HS-5 (cell line): ENCODE measurements around the gene E2F2.
A peak's percentile ranks its signal among the peaks of the same experiment; 100 is the strongest.

Source experiments
- DNase-seq: peaks from one replicate; pipeline ENCODE4 v3.0.0-alpha.2; 2012; ENCODE audit warnings: low read depth

E2F2 gene

DNA sequence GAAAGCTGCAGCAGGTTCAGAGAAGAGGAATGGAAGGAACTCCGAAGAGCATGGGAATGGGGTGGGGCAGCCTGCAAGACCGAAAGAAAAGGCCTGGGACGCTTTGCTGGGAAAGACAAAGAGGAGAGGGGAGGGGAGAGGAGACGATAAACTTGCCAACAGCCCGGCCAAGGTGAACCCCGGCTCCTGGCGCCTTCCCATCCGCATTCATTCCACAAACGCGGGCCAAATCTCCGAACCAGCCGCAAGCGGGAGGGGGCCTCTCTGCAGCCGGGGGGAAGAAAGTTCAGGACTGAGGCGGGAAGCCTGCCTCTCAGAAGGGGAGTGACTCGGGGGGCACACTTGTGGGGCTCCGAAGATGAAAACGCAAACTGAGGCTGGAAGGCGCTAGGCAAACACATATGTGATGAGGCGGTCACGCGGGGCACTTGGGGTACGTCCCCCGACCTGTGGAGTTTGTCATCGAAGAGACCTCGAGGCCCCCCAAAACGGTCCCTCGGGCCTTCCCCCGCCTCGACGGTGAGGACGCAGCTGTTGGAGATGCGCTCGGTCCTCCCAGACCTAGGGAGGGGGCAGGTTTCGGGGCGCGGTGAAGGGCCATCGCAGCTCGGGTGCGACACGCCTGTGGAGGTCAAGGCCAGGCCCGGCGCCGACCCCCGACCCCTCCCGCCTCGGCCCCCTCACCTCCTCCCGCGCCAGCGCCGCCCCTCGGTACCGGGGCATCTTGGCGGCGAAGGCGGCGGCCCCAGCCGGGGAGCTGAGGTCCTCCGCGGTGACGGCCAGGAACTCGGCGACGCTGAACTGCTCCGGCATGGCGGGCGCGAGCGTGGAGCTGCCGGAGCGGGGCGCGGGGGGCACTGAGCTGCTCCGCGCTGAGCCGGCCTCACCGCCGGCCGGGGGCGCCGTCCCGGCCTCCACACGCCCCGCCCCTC is 47.4 kb downstream of the E2F2 start, which contains the start of gene ASAP3:
TSS of gene ASAP3 (minus strand) at position 859 of the 932 bp plus-strand sequence. CDS start at position 813, 46 bp downstream.
- DNase-seq = no peak

DNA sequence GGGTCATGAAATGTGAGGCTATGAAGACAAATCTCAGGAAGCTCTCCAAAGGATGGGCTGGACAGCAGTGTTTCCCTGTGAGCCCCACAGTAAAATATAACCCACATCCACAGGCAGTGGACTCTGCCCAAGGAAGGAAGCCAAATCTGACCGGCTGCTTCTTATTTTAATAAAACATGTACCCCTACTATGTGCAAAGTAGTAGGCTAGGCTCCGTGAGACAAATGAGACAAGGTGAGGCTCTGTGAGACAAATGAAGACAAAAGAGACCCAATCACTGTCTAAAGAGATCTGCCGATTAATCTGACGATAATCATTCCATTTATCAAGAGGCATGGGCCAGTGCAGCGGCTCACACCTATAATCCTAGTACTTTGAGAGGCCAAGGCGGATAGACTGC is 49.1 kb downstream of the E2F2 start:
- no peak for DNase-seq

DNA sequence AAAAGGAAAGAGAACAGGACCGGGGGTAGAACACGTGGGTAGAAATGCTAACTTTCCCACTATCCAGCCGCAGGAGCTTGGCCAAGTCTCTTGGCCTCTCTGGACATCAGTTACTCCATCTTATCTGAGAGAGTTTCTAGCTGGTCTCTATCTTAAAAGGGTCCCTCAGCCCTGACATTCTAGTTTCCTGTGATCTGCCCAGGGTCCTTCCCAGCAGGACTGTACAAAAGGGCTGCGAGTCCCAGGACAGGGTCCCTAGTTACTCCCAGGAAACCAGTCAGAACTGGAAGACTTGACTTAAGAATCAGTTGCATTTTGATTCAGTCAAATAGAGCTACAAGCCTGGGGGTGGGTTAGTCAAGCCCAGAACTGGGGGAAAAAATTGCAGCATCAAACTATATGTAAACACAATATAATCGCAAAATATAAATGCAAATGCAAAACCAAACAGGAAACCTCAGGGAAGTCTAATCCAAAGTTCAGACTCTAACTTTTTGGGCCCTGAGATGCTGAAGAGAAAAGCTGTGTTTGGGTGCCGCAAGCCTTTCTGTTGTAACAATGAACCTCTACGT is 49.9 kb downstream of the E2F2 start:
- DNase-seq = no peak

DNA sequence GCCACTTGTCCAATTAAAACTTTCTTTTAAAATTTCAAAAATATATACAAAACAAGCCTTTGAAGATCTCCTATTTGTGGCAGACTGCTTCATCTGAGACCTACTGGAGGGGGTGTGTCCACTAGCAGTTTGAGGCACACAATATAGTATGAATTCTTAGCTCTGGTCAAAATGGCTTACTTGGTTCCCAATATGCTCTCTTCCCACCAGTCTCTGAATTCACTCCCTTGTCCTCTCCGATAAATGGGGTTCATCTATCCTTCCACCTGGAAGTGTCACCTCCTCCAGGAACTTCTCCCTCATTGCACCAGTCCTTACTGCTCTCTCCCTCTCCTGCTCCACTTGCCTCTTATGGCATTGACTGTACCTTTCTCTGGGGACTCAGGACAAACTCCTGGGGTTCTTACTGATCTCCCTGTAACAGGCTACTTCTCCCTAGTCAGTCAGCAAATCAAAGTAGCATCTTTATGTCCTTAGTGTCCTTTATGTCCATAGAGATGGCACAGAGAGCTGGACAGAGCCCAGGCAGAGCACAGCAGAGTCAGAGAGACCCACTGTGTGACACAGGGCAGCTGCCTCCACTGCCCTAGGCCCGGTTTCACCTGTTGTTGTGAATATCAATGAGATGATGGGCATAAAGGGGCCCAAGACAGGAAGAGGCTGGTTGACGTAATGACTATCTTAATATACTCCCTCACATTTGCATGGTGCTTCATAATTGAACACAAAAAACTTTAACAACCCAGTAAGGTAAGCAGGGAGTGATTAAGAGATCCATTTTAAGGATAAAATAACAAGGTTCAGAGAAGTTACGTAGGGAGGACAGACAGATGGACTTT is 50.6 kb downstream of the E2F2 start:
- no peak for DNase-seq

DNA sequence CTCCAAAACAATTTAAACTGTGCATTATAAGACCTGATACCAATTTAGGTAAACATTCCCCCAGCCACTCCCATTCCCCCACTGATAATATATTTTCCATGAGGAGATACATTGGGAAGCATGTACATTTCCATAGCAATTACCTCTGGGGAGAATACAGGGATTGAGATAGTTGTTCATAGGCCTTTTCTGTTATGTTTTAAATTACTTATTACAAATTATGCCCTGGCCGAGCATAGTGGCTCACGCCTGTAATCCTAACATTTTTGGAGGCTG is 51.4 kb downstream of the E2F2 start:
- no peak for DNase-seq

GRCh38 chr1:23478896-23479665 is 52.0 kb downstream of the E2F2 start:
- DNase-seq = no peak

DNA sequence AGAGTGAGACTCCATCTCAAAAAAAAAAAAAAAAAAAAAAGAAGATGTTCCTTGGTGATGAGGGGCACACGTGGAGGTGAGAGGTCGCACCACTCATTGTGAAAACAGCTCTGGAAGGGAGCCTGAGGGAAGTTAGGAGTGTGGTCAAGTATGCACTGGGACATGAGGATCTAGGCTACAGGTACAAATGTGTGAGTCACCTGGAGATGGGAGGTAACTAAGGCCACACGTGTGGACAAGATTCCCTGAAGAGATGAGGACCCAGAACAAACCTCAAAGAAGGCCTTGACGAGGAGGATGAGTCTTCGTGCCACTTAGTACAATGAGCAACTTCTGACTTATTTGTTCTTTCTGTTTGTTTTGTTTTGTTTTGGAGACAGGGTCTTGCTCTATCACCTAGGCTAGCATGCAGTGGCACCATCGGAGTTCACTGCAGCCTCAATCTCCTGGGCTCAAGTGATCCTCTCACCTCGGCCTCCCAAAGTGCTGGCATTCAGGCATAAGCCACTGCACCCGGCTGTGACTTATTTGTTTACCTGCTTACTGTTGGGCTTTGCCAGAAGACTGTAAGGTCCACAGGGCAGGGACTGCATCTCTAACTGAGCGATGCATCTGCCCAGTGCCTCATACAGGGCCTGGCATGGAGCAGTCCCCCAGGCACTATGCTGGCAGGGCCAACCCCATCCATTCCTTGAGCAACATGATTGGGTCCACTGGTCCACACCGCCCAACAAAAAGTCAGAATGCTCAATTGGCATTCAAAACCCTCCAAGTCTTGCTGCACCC is 53.5 kb downstream of the E2F2 start:
- DNase-seq = no peak

- DNase-seq = no peak
Observed at GRCh38 chr1:23475641-23476040, 55.4 kb downstream of the E2F2 start.

DNA sequence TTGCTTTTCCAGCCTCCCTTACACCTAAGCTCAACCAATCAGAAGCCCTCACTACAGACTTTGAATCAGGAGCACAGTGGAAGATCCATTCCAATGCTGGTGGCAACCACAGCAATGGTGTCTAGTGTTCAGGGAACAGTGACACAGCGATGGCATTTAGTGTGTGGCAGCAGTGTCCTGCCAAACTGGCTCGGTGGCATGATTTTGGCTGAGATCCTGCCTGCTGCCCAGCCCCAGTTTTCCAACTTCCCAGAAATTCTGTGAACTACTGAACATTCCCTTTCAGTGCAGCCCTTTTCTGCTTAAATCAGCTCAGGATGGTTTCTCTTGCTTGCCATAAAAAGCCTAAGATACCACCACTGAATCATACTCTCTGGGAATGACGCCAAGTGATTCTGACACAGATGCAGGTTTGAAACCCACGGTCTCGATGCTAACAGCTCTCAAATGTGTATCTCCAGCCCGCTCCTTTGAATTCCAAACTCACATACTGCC is 55.9 kb downstream of the E2F2 start:
- peak; percentile 84 for DNase-seq

DNA sequence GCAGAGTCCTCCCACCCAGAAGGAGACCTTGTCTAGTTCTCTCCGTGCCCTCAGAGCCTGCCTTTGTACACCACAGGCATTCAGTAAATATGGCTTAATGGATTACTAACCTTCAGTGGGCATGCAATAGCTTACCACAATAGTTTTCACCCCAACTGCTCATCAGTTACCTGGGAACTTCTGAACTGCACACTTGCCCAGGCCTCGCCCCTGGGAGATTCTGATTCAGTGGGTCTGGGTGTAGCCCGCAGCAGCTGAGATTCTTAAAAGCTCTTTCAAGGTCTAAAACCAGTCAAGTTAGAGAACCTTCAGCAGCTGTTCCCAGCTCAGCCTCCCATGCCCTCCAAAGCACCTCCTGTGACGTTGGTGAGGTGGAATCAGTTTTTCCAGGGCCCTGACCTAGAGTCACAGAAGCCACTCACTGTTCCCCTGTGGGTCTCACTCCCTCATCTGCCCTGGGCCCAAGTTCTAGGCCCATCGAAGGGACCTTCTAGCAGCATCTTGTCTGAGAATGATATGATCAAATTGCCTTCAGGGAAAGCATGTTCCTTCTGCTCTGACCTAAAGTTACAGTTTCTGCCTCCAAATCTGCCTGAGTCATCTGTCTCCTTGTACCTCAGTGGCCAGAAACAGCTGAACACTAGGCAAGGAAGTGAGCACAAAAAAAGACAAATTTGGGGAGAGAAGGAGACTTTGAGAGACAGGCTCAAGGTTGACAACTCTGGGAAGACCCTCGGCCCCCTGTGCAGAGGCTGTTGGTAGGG is 57.8 kb downstream of the E2F2 start:
- no peak for DNase-seq

- DNase-seq = no peak
Observed at GRCh38 chr1:23472351-23473036, 58.5 kb downstream of the E2F2 start.

DNA sequence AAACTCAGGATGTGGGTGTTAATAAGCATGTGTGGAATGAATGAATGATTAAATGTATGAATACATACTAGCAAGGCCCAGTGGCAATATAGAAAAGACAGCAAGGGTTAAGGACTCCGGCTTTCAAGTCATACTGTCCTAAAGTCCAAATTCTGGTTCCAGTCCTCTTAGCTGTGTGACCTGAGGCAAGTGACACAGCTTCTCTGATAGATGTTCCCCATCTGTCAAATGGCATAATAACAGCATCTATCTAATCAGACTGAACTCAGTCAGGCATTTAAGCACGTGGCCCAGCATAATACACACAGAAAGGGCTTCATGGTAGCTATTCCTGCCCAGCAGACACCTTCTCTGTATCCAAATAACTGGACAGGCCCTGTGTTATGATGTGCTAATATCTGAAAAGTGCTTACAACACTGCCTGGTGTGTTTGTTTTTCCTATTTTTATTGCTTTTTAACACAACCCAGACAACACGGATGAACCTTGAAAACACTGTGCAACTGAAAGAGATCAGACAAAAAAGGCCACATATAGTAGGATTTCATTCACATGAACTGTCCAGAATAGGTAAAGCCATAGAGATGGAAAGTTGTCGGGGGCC is 59.5 kb downstream of the E2F2 start:
- DNase-seq = no peak

DNA sequence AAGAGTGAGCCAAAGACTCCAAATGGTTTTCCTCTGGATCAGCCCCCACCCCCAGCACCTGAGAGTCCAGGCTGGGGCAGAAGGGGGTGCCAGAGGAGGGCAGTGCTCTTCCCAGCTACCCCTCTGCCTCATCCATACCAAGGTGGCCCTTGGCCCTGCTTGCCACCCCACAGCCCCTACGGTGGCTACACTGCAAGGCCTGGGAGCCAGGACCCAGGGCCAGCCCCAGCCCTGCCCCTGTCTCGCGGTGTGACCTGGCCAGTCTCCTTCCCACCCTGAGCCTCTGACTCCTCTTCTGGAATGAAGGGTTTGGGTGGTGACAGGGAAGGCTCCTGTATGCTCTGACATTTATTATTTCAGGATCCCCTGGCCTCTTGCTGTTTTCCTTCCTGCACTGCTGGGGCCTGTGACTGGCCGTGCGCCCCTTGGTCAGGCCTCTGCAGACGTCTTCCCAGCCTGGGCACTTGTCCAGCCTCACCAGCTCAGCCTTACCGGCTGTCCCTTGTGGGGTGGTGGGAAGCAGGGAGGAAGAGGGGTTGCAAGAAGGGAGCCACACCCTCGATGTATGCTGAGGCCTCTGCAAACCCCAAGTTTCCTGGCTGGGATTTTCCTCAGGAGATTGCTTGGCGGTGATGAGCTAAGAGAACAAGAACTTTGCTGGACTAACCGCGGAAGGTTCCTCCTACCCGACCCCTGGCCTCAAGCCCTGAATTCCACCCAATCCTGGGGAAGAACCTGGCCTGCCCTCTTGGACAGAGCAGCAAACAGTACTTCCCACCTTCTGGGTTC is 60.6 kb downstream of the E2F2 start:
- DNase-seq = no peak

GRCh38 chr1:23469372-23469982 is 61.6 kb downstream of the E2F2 start:
- no peak for DNase-seq

DNA sequence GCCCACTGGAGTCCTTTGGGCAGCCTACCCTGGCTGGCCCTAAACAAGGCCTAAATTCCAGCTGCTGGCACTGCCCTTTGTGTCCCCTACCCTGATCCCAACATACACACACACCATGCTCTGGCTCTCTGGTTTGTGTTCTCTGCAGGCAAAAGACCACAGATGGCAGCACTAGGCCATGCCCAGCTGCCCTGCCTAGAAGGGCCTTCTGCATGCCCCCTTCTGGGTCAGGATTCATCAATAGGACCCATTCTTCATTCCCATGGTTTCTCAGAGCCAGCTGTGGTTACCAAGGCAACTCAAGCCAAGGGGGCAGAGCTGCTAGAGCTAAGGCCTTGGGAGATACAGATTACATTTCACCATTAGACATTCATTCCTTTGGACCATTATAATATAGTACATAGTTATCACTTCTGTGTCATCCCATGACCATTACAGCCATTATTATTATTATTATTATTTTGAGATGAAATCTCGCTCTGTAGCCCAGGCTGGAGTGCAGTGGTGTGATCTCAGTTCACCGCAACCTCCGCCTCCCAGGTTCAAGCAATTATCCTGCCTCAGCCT is 64.5 kb downstream of the E2F2 start:
- DNase-seq = no peak

GRCh38 chr1:23463286-23463685 is 67.7 kb downstream of the E2F2 start:
- DNase-seq = no peak

- no peak for DNase-seq
Observed at GRCh38 chr1:23462766-23463165, 68.3 kb downstream of the E2F2 start.

GRCh38 chr1:23461050-23461449 is 70.0 kb downstream of the E2F2 start:
- DNase-seq = no peak
